Measurements from ENCODE around the gene PLP1.

Gene PLP1

GRCh38 chrX:103823591-103823990 lies 47.0 kb downstream of the PLP1 start:
- no peak for DNase-seq

- DNase-seq, result no peak
Measured at GRCh38 chrX:103825881-103826280, 49.2 kb downstream of the PLP1 start.

- no peak for DNase-seq
Measured at GRCh38 chrX:103828529-103828928, 51.9 kb downstream of the PLP1 start.

GRCh38 chrX:103830848-103831247 lies 54.2 kb downstream of the PLP1 start:
- DNase-seq, result peak in 9 of 51 donors; percentile 0 to 16 (median 1)

GRCh38 chrX:103831342-103831802 lies 54.7 kb downstream of the PLP1 start:
- peak in 4 of 51 donors; percentile 16 to 56 (median 34) for DNase-seq

- DNase-seq, result peak in 50 of 51 donors; percentile 1 to 81 (median 36)
Measured at GRCh38 chrX:103831803-103832544, 55.3 kb downstream of the PLP1 start, which contains the start of gene RAB9B. Gene RAB9B (minus strand): TSS chrX:103832257. CDS start chrX:103825784, 6,473 bp downstream.

- DNase-seq, result no peak
Measured at GRCh38 chrX:103839404-103839803, 62.8 kb downstream of the PLP1 start.
